IPS-11a (cell line): ENCODE measurements around the gene MX1.
A peak's percentile ranks its signal among the peaks of the same experiment; 100 is the strongest.

Experiments used
- H3K4me3 ChIP-seq: one replicate; pipeline ENCODE4 v1.5.1; 2013; ENCODE audit warnings: low read depth, low read length, control low read depth

Gene MX1, protein sequence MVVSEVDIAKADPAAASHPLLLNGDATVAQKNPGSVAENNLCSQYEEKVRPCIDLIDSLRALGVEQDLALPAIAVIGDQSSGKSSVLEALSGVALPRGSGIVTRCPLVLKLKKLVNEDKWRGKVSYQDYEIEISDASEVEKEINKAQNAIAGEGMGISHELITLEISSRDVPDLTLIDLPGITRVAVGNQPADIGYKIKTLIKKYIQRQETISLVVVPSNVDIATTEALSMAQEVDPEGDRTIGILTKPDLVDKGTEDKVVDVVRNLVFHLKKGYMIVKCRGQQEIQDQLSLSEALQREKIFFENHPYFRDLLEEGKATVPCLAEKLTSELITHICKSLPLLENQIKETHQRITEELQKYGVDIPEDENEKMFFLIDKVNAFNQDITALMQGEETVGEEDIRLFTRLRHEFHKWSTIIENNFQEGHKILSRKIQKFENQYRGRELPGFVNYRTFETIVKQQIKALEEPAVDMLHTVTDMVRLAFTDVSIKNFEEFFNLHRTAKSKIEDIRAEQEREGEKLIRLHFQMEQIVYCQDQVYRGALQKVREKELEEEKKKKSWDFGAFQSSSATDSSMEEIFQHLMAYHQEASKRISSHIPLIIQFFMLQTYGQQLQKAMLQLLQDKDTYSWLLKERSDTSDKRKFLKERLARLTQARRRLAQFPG

DNA sequence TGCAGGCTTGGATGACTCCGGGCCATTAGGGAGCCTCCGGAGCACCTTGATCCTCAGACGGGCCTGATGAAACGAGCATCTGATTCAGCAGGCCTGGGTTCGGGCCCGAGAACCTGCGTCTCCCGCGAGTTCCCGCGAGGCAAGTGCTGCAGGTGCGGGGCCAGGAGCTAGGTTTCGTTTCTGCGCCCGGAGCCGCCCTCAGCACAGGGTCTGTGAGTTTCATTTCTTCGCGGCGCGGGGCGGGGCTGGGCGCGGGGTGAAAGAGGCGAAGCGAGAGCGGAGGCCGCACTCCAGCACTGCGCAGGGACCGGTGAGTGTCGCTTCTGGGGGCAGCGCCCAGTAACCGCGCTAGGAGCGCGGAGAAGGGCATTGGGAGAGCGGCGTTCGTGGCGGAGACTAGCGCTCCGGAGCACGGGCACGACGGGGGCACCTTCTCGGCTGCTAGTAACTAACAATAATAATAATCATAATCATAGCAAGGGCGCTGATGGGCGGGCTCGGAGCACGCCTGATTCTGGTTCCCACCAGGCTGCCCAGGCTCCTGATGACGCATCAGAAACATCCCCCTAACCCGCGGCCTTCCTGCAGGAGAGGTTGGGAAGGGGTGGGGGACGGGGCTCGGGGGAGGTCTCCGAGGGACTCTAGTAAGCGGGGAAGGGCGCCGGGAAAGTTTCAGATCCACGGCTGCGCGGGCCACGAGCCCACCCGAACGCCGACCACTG lies at the start of gene MX1:
Gene MX1 (plus strand): TSS at position 286 of the 722 bp plus-strand sequence. CDS start 5,832 bp downstream, outside the sequence.
- H3K4me3 ChIP-seq: peak within 1 kb of the TSS; percentile 40

DNA sequence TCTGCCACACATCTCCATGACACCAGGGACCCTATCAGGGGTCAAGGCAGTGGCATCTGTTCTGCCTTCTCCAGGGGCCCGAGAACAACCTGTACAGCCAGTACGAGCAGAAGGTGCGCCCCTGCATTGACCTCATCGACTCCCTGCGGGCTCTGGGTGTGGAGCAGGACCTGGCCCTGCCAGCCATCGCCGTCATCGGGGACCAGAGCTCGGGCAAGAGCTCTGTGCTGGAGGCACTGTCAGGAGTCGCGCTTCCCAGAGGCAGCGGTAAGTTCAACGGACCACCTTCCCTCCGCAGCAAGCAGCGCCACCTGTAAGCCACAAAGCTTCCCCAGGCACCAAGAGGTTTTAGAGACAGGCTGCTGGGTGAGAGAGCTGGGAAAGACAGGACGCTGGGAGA lies 48.3 kb upstream of the MX1 start:
- no peak overlapping the region for H3K4me3 ChIP-seq

DNA sequence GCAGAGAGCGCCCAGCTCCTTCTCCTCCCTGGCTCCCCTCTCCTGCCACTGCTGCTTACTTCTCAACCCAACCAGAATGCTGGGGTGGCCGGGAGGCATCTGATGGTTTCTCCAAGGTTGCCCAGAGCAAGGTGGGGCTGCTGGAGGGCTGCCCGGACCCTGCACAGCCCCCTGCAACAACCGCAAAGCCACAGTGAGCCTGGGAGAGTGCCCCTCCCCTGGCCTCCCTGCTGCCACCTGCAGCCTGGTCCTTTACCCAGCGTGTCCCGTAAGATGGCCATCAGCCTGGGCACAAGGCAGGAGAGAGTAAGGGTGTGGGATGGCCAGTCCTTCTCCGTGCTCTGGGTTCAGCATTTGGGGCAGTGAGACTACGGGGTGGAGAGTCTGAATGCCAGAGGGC lies 47.2 kb upstream of the MX1 start:
- H3K4me3 ChIP-seq: no peak overlapping the region

DNA sequence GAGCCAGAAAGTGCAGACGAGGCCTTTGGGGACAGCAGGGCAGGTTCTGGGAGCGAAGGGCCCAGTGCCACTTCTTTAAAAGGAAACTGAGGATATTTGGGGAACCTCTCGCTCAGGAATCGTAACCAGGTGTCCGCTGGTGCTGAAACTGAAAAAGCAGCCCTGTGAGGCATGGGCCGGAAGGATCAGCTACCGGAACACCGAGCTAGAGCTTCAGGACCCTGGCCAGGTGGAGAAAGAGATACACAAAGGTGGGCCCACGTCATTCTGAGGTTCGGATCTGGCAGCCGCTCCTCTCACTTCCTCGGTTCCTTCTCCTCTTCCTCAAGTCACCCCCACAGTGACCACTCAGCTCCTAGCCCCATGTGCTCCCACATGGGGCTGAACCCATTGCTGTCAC lies 46.1 kb upstream of the MX1 start:
- H3K4me3 ChIP-seq: no peak overlapping the region

DNA sequence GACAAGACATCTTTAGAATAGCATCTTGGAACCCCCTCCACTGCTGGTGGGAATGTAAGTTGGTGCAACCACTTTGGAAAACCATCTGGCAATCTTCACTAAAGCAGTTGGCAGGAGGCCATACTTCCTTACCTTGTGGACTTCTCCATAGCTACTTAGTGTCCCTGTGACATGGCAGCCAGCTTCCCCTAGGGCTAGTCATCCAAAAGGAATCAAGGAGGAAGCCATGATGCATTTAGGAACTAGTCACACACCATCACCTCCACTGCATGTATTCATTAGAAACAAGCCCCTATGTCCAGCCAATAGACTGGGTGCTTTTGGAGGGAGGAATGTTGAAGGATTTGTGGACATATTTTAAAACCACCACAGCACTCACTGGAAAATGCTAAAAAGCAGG lies 44.3 kb upstream of the MX1 start:
- no peak overlapping the region for H3K4me3 ChIP-seq

DNA sequence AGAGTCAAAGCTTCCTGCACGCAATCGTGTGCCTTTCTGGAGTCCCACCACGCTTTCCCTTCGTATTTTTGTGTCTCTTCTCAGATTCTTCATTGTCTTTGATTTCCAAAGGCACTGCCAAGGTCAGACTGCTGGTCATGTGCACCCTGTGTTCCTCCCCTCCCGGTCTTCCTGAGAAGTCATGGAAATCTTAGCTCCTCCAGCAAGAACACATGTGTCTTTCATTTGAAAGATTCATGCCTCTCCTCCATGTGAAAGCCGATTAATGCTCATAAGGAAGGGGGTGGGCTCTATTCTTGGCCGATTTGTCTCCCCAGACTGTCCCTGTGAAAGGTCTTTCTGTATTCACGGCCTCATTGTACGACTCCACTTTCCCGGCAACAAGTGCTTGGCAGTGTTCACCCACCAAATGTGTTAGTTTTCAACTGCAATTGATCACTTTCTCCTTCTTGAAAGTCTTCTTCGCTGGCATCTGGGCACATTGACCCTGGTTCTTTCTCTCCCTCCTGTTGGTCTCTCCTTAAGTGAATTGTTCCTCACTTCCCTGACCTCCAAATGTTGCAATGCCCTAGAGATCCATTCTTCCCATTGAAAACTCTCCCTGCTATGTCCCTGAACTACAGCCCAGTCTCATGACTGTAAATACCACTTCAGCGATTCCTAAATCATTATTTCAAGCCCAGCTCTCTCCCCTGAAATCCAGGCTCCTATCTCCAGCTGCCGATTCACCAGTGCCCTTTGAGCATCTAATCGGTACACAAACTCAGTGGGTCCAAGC lies 38.8 kb upstream of the MX1 start:
- H3K4me3 ChIP-seq: no peak overlapping the region

DNA sequence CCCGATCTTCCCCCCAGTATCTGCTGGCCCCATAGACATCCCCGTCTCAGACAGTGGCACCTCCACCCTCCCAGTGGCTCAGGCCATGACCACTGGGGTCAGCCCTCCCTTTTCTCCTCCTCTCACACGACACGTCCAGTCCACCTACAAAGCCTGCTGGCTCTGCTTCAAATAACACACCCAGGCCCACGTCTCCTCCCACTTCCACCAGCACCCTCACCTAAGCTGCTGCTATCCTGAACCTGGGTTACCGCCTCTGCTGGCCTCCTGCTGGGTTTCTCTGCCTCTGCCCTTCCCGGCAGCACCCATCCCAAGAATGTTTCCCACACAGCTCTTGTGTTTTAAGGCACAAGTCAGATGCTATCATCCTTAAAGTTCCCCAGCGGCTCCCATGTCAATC lies 38.2 kb upstream of the MX1 start:
- no peak overlapping the region for H3K4me3 ChIP-seq

DNA sequence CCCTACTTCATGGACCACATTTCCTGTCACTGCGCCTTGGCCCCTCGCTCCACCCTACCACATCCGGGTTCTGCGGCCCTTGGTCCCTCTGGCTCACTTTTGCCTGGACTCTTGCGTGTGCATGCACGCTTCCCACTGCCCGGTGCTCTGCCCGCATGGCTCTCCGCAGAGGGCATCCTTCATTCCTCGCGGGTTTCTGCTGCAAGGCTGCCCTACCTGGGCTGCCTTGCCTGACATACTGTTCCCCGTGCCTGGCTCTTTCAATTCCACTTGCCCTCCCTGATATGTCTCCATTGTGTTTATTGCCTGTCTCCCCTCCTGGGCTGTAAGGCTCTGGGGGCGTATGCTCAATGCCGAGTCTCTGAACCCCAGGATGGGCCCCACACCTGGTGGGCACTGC lies 37.8 kb upstream of the MX1 start:
- no peak overlapping the region for H3K4me3 ChIP-seq

DNA sequence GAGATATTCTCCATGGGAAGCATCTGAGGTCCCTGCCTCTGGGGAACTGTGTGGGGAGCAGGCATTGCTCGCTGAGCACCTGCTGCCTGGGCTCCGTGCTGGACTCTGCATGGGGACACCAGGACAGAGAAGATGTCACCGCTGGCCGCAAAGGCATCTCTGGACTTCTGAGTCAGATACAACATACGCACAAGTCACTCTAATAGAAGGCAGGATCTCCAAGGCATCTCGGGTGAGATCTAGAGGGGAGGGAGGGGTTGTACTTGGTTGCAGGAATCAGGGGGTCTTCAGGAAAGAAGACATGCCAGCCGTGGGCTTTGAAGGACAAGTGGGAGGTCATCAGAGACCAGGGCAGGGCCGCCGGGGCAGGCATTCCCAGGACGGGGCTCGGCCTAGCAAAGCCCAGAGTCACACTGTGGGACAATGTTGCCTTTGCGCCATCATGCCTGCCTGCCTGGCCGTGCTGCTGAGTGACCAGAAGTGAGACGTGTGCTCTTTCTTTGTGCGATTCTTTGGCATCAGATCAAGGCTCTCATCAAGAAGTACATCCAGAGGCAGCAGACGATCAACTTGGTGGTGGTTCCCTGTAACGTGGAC lies 35.9 kb upstream of the MX1 start:
- H3K4me3 ChIP-seq: no peak overlapping the region

DNA sequence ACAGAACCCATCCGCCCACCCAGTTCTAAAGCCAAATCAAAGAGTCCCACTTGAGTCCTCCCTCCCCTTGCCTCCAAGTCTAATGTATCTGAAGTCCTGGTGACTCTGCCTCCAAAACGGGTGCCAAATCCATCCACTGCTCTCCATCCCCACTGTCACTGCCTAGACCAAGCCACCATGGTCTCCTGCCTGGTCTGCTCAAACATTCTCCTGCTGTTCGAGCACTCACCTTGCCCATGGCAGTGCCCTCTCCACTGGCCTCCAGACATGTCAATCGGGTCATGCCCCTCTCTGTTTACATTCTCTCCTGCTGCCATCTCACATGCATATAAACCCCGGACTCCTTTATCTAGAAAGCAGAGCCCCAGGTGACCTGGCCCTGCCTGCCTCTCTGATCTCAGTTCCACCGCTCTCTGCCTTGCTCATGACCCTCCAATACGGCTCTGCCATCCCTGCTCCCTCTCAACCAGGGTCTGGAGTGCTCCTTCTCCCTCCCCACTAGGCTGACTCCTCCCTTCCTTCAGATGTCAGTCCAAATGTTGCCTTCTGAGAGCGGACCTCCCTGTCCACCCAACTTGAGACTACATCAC lies 32.1 kb upstream of the MX1 start:
- H3K4me3 ChIP-seq: no peak overlapping the region

DNA sequence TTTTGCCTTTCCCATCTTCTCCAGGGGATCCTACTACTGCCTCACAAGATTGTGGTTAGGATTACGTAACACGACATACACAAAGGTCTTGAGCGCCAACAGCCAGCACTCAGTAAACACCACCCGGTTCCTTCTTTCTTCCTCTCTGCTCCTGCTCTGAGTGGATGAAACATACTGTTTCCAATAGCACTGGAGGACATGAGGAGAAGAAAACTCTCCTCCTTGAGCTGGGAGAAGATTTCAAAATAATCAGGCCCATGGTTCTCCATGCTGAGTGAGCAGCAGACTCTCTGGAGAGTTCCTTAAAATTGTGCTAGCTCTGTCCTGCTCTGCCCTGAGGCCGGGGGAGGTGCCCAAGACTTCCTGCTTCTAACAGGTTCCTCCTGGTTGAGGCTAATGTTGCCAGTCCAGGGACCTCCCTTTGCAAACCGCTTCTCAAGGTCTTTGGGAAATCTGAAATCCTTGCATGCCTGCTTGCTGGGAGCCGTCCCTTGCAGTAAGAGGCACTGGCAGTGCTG lies 29.4 kb upstream of the MX1 start:
- no peak overlapping the region for H3K4me3 ChIP-seq

DNA sequence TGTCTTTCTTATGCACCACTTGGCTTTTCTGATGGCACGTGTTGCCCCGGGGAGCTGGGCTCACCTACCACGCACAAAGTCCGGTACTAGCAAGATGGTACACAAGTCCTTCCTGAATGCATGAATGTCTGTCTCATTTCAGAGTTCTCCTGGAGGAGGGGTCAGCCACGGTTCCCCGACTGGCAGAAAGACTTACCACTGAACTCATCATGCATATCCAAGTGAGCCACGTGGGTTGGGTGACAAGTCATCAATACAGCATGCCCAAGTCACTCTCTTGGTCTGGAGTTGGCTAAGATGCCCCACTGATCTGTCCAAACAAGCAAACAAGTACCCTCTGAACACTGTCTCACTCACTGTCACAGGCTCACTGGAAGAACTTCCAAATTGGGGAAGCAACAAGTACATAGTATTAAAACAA lies 28.6 kb upstream of the MX1 start:
- no peak overlapping the region for H3K4me3 ChIP-seq

DNA sequence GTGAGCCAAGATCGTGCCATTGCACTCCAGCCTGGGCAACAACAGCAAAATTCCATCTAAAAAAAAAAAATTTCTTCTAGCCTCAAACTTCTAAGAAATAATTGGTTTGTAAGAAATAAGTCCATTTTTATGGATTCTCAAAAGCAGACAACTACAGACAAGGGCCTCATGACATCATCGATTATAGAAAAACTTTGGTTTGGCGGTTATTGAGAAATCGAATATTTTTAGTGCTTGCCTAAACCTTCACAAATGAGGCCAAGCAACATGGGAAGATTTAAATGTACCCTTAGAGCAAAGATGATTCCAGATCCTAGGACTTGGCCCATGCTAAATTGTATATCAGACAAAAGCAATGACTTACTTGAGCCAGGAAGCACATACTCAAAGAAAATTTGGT lies 27.8 kb upstream of the MX1 start:
- H3K4me3 ChIP-seq: no peak overlapping the region

DNA sequence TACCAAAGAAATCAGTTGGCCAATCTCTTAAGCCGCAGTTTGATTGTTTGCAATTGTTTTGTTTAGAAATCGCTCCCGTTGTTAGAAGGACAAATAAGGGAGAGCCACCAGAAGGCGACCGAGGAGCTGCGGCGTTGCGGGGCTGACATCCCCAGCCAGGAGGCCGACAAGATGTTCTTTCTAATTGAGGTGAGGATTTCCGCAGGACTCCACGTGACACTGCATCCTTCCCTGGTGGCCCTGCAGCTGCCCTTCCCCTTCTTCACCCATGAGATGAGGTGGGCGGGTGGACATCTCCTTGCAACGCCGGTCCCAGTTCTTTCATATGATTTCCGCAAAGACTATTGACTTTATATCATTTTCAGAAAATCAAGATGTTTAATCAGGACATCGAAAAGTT lies 27.2 kb upstream of the MX1 start:
- H3K4me3 ChIP-seq: no peak overlapping the region

DNA sequence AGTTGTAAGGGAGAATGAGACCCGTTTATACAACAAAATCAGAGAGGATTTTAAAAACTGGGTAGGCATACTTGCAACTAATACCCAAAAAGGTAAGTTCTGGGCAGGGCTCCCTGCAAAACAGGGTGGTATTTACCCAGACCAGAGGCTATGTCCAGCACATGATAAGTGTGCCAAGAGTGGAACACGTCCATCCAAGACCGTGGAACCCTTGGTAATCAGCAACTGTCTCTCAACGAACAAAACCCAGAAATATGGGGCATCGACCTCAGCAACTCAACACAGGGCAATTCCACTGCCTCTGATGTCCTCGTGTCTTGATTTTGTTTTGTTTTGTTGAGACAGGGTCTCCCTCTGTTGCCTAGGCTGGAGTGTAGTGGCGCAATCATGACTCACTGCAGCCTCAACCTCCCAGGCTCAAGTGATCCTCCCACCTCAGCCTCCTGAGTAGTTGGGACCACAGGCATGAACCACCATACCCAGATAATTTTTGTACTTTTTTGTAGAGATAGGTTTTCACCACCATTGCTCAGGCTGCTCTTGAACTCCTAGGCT lies 26.7 kb upstream of the MX1 start:
- H3K4me3 ChIP-seq: no peak overlapping the region

DNA sequence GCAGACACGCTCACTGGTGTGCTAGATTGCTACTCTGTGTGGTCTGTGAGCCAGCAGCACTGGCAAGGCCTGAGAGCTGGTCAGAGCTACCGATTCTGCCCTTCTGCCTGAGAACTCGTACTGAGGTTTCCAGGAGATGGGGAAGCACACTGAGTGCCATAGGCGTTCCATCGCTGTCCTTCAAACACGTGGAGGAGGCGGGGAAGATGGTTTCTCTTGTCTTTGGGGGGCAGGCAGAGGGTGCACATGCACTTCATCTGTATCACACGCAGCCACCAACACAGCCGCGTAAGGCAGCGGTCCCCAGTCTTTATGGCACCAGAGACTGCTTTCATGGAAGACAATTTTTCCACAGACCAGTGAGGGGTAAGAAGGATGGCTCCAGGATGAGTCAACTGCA lies 23.8 kb upstream of the MX1 start:
- no peak overlapping the region for H3K4me3 ChIP-seq

DNA sequence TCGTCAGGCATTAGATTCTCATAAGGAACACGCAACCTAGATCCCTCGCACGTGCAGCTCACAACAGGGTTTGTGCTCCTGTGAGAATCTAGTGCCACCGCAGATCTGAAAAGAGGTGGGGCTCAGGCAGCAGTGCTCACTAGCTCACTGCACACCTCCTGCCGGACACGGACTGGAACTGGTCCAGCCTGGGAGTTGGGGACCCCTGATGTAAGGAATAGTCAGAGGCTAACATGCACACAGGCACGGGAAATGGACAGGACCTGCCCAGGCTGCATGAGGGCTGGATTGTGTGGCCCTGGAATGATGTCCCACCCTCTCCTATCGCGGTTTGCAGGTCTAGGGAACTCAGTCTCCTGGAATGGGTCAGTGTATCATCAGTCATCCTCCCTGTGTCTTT lies 23.2 kb upstream of the MX1 start:
- H3K4me3 ChIP-seq: no peak overlapping the region

DNA sequence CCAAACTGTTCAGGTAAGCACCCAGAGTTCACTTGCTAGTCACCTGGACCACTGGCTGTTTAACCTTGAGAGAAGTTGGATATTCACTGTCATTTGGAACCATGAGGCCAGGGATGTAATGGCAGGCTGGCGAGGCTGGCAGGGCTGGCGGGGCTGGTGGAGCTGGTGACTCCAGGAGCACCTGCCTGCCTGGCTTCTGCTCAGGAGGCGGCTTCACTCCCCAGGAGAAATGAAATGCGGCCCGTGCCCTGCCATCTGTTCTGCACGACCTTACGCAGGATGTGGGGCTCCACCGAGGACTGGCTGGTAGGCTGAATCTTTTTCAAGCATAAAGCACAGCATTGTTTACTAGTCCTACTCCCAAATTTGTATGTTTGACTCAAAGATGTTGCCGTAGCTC lies 22.7 kb upstream of the MX1 start:
- no peak overlapping the region for H3K4me3 ChIP-seq

DNA sequence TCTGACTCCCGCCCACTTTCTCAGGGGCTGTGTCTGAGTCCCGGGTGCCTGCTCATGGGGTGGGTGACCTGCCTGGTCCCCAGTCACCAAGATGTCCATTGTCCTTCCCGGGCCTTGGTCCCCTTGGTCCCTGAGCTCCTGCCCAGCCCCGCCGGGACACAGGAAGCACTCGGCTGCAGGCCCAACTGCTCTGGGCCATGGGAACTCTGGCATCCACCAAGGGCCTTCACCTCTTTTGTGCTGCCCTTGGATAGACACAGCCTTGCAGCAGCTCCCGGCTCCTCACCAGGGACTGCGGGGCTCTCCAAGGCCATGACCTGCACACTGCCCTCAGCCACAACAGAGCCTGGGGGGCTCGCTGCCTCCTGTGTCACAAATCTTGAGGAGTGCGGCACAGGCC lies 22.1 kb upstream of the MX1 start:
- H3K4me3 ChIP-seq: no peak overlapping the region

DNA sequence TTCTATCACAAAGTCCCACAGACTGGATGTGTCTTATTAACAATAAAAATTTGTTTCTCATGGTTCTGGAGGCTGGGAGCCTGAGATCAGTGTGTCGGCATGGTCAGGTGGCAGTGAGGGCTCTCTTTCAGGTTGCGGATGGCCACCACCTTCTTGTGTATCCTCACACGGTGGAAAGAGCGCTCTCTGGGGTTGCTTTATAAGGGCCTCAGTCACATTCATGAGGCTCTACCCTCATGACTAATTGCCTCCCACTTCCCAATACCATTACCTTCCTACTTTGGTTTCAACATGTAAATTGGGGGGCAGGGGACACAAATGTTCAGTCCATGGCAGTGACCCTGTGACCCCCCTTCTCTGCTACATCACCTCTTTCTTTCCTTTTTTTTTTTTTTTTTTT lies 20.7 kb upstream of the MX1 start:
- no peak overlapping the region for H3K4me3 ChIP-seq
